Right kidney (tissue), 9 donors: Measurements from ENCODE around the gene COX6B1.
"Not testable (repeated sequence)": the region's sequence is repeated elsewhere in the genome, so short reads cannot be mapped to it uniquely, and the experiment has no call there.

ENCODE experiments used
- DNase-seq: peaks from one replicate; pipeline ENCODE4 v3.0.0-alpha.2; 2016
- long read RNA-seq, 8 donors: transcript quantifications; one replicate each; lab custom pipeline, GENCODE V29; 2026

The COX6B1 gene
- long read RNA-seq, donor 1, transcript COX6B1-201 (4 exons, 667 nt), result major isoform, 683 of 822 reads
- long read RNA-seq, donor 1, partial matches to known transcripts, result 111 of 822 reads
- long read RNA-seq, donor 1, other reads (novel, unspliced or antisense), result 27 of 822 reads
- long read RNA-seq, donor 2, transcript COX6B1-201 (4 exons, 667 nt), result major isoform, 419 of 493 reads
- long read RNA-seq, donor 2, partial matches to known transcripts, result 62 of 493 reads
- long read RNA-seq, donor 2, other reads (novel, unspliced or antisense), result 12 of 493 reads
- long read RNA-seq, donor 3, transcript COX6B1-201 (4 exons, 667 nt), result major isoform, 191 of 228 reads
- long read RNA-seq, donor 3, partial matches to known transcripts, result 37 of 228 reads
- long read RNA-seq, donor 3, other reads (novel, unspliced or antisense), result 0 of 228 reads
- long read RNA-seq, donor 4, transcript COX6B1-201 (4 exons, 667 nt), result major isoform, 340 of 412 reads
- long read RNA-seq, donor 4, partial matches to known transcripts, result 67 of 412 reads
- long read RNA-seq, donor 4, other reads (novel, unspliced or antisense), result 5 of 412 reads
- long read RNA-seq, donor 5, transcript COX6B1-201 (4 exons, 667 nt), result major isoform, 527 of 617 reads
- long read RNA-seq, donor 5, partial matches to known transcripts, result 74 of 617 reads
- long read RNA-seq, donor 5, other reads (novel, unspliced or antisense), result 15 of 617 reads
- long read RNA-seq, donor 6, transcript COX6B1-201 (4 exons, 667 nt), result major isoform, 439 of 547 reads
- long read RNA-seq, donor 6, partial matches to known transcripts, result 93 of 547 reads
- long read RNA-seq, donor 6, other reads (novel, unspliced or antisense), result 15 of 547 reads
- long read RNA-seq, donor 7, result 0 reads
- long read RNA-seq, donor 8, transcript COX6B1-201 (4 exons, 667 nt), result major isoform, 430 of 496 reads
- long read RNA-seq, donor 8, partial matches to known transcripts, result 55 of 496 reads
- long read RNA-seq, donor 8, other reads (novel, unspliced or antisense), result 10 of 496 reads

- DNase-seq, result peak; percentile 78
These were observed at the start of gene COX6B1 for GRCh38 chr19:35648017-35648961. TSS of gene COX6B1 (plus strand) at chr19:35648323. CDS start at chr19:35651244, 2,921 bp downstream.

GRCh38 chr19:35601971-35602370, 46.2 kb upstream of the COX6B1 start:
- no peak for DNase-seq

GRCh38 chr19:35604436-35604835, 43.7 kb upstream of the COX6B1 start:
- DNase-seq, result not testable (repeated sequence)

GRCh38 chr19:35607170-35607569, 41.0 kb upstream of the COX6B1 start:
- DNase-seq, result not testable (repeated sequence)

GRCh38 chr19:35607661-35608060, 40.5 kb upstream of the COX6B1 start:
- DNase-seq, result no peak

- no peak for DNase-seq
These were observed 39.9 kb upstream of the COX6B1 start for GRCh38 chr19:35608251-35608650.

- DNase-seq, result no peak
These were observed 38.2 kb upstream of the COX6B1 start for GRCh38 chr19:35609851-35610353.

GRCh38 chr19:35612224-35612558, 35.9 kb upstream of the COX6B1 start:
- no peak for DNase-seq

GRCh38 chr19:35612559-35613321, 35.4 kb upstream of the COX6B1 start, which contains the start of gene HAUS5:
TSS of gene HAUS5 (plus strand) at chr19:35612735. CDS start at chr19:35612795, 60 bp downstream.
- peak; percentile 93 for DNase-seq

- DNase-seq, result no peak
These were observed 34.5 kb upstream of the COX6B1 start for GRCh38 chr19:35613574-35613973.

GRCh38 chr19:35615036-35615435, 33.1 kb upstream of the COX6B1 start:
- DNase-seq, result no peak

- DNase-seq, result no peak
These were observed 29.3 kb upstream of the COX6B1 start for GRCh38 chr19:35618857-35619256.

GRCh38 chr19:35619290-35619923, 28.7 kb upstream of the COX6B1 start:
- DNase-seq, result no peak

- DNase-seq, result no peak
These were observed 28.1 kb upstream of the COX6B1 start for GRCh38 chr19:35620001-35620400.

- no peak for DNase-seq
These were observed 26.4 kb upstream of the COX6B1 start for GRCh38 chr19:35621708-35622107.

- no peak for DNase-seq
These were observed 25.4 kb upstream of the COX6B1 start for GRCh38 chr19:35622750-35623149.

- DNase-seq, result no peak
These were observed 24.7 kb upstream of the COX6B1 start for GRCh38 chr19:35623327-35624010.

GRCh38 chr19:35628264-35628564, 19.9 kb upstream of the COX6B1 start:
- DNase-seq, result no peak

GRCh38 chr19:35628565-35629331, 19.4 kb upstream of the COX6B1 start, which contains the start of gene RBM42:
TSS of gene RBM42 (plus strand) at chr19:35629036. CDS start at chr19:35629154, 118 bp downstream.
- peak; percentile 94 for DNase-seq
